Stimulated activated CD8-positive, alpha-beta memory T cell treated with anti-CD3 and anti-CD28 coated beads, Interleukin-15, amount 100 ng/mL, for 1 hour (primary cell): ENCODE measurements around the gene MTCL1.
"Not testable (repeated sequence)": the region's sequence is repeated elsewhere in the genome, so short reads cannot be mapped to it uniquely, and the experiment has no call there.

Experiments
- DNase-seq: peaks from one replicate; pipeline ENCODE4 v3.0.0-alpha.2; 2020; ENCODE audit warnings: low read depth

MTCL1 gene

GRCh38 chr18:8744038-8744437 is 38.7 kb downstream of the MTCL1 start:
- no peak for DNase-seq

- DNase-seq: no peak
Measured at GRCh38 chr18:8744656-8745055, 39.3 kb downstream of the MTCL1 start.

- no peak for DNase-seq
Measured at GRCh38 chr18:8745355-8746014, 40.1 kb downstream of the MTCL1 start.

- DNase-seq: no peak
Measured at GRCh38 chr18:8747440-8747937, 42.1 kb downstream of the MTCL1 start.

- no peak for DNase-seq
Measured at GRCh38 chr18:8749492-8749891, 44.1 kb downstream of the MTCL1 start.

GRCh38 chr18:8750954-8751415 is 45.6 kb downstream of the MTCL1 start:
- no peak for DNase-seq

GRCh38 chr18:8751692-8752091 is 46.3 kb downstream of the MTCL1 start:
- DNase-seq: no peak

- DNase-seq: no peak
Measured at GRCh38 chr18:8752329-8752728, 47.0 kb downstream of the MTCL1 start.

- DNase-seq: peak; percentile 4
Measured at GRCh38 chr18:8754995-8755960, 49.9 kb downstream of the MTCL1 start.

GRCh38 chr18:8756571-8756970 is 51.2 kb downstream of the MTCL1 start:
- DNase-seq: no peak

GRCh38 chr18:8757396-8757997 is 52.1 kb downstream of the MTCL1 start:
- no peak for DNase-seq

- DNase-seq: no peak
Measured at GRCh38 chr18:8758466-8758865, 53.1 kb downstream of the MTCL1 start.

- DNase-seq: no peak
Measured at GRCh38 chr18:8760984-8761383, 55.6 kb downstream of the MTCL1 start.

GRCh38 chr18:8761535-8761934 is 56.2 kb downstream of the MTCL1 start:
- DNase-seq: not testable (repeated sequence)

- no peak for DNase-seq
Measured at GRCh38 chr18:8762968-8763367, 57.6 kb downstream of the MTCL1 start.

GRCh38 chr18:8763611-8764010 is 58.3 kb downstream of the MTCL1 start:
- no peak for DNase-seq

- no peak for DNase-seq
Measured at GRCh38 chr18:8765783-8766463, 60.6 kb downstream of the MTCL1 start.

- DNase-seq: no peak
Measured at GRCh38 chr18:8766559-8767293, 61.4 kb downstream of the MTCL1 start.

GRCh38 chr18:8767340-8767739 is 62.0 kb downstream of the MTCL1 start:
- DNase-seq: no peak

GRCh38 chr18:8769509-8770095 is 64.2 kb downstream of the MTCL1 start:
- no peak for DNase-seq

GRCh38 chr18:8770657-8771056 is 65.3 kb downstream of the MTCL1 start:
- no peak for DNase-seq
